DMS114 treated with DMSO at 0.1 percent for 48 hours (cell line): ENCODE measurements around the gene ASS1.
"Not testable (repeated sequence)": the region's sequence is repeated elsewhere in the genome, so short reads cannot be mapped to it uniquely, and the experiment has no call there.

Experiments used
- DNase-seq: peaks from one replicate; lab custom pipeline; 2025; ENCODE audit not compliant: unreplicated experiment; lab: John Stamatoyannopoulos, UW

ASS1 gene

GRCh38 chr9:130444565-130445221 is at the start of gene ASS1:
ASS1 (plus strand) TSS chr9:130444961; CDS start chr9:130452229, 7,268 bp downstream.
- DNase-seq = no peak

GRCh38 chr9:130395810-130396435 is 48.8 kb upstream of the ASS1 start:
- DNase-seq = no peak

DNA sequence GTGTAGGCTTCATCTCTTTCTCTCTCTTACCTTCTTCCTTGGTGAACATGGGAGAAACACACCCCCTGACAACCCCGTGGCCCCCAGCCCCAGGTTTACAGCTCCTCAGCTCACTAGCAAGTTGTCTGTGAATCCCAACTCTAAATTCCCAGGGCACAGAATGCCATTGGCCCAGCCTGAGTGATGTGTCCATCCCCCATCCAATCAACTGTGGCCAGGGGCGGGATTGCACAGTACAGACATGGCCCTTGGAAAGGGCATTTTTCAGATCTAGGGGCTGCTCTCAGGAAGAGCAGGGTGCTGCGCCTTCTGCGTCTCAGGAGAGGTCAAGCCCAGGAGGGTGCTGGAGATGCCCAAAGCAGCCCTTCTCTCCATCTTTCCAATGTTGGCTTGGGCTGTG is 48.2 kb upstream of the ASS1 start:
- DNase-seq = no peak

DNA sequence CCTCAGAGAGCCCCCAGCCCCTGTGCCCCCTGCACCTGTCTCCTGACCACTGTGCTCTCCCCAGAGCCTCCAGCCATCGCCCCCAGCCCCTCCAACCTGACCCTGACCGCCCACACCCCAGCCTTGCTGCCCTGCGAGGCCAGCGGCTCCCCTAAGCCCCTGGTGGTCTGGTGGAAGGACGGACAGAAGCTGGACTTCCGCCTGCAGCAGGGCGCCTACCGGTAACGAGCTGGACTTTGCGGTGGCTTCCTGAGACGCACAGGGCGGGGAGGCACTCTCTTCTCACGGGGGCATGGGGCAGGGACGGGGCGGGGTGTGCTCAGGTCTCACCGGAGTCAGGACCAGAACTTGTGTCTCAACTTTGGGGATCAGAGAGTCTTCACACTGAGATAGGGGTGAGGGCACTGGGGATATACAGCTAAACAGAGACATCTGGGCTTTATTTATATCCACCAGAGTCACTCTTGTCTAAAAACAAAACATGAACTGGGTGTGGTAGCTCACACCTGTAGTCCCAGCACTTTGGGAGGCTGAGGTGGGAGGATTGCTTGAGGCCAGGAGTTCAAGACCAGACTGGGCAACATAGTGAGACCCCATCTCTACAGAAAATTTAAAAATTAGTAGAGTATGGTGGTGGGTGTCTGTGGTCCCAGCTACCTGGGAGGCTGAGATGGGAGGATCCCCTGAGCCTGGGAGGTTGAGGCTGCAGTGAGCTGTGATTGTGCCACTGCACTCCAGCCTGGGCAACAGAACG is 46.1 kb upstream of the ASS1 start:
- DNase-seq = no peak

DNA sequence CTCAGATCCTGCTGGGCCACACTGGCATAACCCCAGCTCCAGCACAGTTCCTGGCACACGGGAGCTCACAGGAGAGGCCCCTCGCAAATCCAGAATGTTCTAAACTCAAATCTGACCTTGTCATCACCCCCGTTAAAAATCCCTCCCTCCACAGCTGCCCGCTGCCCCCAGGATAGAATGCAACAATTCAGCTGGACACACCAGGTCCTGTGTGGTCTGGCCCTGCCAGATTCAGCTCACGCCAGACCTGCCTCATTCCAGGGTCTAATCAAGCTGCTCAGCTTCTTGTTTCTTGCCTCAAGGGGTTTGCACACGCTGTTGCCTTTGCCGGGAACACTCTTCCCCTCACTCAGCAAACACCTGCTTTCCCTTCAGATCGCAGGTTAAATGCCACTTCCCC is 45.0 kb upstream of the ASS1 start:
- DNase-seq = no peak

DNA sequence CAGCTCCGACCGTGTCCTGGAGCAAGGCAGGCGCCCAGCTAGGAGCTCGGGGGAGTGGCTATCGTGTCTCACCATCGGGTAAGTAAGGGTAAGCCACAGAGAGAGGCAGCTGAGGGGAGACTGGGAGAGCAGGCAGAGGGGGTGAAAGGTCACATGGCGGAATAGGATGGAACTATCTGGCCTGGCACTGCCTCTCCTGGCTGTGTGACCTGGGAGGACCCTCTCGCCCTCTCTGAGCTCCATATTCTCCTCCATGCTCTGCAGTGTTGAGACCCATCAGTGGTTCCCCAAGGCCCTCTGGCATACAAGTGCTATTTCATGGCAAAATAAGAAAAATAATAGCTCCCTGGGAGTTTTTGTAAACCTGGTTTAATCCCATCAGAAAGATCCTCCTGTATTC is 43.9 kb upstream of the ASS1 start:
- DNase-seq = no peak

DNA sequence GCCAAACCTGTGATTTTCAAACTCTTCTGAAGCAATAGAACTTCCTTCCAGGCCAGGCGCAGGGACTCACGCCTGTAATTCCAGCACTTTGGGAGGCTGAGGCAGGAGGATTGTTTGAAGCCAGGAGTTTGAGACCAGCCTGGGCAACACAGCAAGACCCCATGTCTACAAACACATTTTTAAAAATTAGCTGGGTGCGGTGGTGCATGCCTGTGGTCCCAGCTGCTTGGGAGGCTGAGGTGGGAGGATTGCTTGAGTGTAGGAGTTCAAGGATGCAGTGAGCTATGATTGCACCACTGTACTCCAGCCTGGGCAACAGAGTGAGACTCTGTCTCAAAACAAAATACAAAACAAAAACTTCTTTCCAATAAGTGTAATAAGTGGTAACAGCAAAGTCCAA is 43.0 kb upstream of the ASS1 start:
- DNase-seq = not testable (repeated sequence)

- DNase-seq = no peak
These were observed 42.5 kb upstream of the ASS1 start for GRCh38 chr9:130402243-130402642.

DNA sequence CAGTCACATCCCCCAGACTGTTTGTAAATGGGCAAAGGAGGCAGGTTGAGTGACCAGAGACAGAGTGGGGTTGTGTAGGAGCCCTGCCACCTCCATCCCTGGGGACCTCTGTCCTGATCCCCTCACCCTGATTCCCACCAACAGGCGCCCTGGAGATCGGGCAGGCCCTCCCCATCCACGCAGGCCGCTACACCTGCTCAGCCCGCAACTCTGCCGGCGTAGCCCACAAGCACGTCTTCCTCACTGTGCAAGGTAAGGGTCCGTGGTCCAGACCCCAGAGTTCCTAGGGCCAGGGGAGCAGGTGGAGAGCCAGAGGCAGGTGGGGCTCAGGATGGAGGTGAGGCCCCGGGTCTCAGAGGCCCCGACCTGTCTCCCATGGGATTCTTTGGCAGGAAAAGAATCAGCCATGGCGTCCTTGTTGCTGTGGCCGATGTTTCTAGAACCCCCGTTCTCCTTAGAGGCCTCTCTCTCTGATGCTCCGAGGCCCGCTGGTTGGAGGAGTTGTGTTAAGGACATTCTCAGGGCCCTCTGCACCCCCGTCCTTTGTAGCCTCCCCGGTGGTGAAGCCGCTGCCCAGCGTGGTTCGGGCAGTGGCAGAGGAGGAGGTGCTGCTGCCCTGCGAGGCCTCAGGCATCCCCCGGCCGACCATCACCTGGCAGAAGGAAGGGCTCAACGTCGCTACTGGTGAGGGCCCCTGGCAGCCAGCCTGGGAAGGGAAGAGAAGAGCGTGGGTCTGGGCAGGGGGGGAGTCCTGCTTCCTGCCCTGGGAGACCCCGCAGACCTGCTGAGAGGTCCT is 41.9 kb upstream of the ASS1 start:
- no peak for DNase-seq

GRCh38 chr9:130405657-130406257 is 39.0 kb upstream of the ASS1 start:
- DNase-seq = no peak

- DNase-seq = no peak
These were observed 38.4 kb upstream of the ASS1 start for GRCh38 chr9:130406278-130406895.

- no peak for DNase-seq
These were observed 36.7 kb upstream of the ASS1 start for GRCh38 chr9:130407916-130408663.

DNA sequence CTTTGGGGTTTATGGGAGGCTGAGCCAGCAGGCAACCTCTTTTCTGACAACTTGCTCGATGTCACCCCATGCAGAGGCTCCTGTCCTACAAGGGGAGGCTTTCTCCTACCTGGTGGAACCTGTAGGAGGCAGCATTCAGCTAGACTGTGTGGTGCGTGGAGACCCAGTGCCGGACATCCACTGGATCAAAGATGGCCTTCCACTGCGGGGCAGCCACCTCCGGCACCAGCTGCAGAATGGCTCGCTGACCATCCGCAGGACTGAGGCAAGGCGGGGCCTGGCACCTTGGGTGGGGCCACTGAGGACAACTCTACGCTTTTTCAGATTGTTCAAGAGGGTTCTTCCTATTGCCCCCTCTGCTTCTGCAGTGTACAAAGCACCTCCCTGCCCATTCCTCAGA is 36.1 kb upstream of the ASS1 start:
- DNase-seq = no peak

DNA sequence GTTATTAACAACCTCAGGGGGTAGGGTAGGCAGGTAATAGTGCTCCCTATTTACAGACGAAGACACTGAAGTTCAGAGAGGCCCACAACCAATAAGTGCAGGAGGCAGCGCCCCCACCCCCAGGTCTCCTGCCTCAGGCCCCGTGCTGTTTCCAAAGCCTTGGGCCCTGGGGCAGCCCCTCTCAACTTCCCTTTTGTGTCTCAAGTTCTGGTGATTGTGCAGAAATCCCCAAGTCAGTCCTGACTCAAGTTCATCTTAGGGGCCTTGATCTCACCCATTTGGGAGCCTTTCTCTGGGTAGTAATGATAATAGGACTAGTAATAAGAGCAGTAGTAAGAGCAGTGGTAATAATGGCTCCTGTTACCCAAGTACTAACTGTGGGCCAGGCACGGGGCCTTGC is 35.5 kb upstream of the ASS1 start:
- DNase-seq = no peak

GRCh38 chr9:130410443-130410842 is 34.3 kb upstream of the ASS1 start:
- no peak for DNase-seq

GRCh38 chr9:130411566-130411915 is 33.2 kb upstream of the ASS1 start:
- no peak for DNase-seq

DNA sequence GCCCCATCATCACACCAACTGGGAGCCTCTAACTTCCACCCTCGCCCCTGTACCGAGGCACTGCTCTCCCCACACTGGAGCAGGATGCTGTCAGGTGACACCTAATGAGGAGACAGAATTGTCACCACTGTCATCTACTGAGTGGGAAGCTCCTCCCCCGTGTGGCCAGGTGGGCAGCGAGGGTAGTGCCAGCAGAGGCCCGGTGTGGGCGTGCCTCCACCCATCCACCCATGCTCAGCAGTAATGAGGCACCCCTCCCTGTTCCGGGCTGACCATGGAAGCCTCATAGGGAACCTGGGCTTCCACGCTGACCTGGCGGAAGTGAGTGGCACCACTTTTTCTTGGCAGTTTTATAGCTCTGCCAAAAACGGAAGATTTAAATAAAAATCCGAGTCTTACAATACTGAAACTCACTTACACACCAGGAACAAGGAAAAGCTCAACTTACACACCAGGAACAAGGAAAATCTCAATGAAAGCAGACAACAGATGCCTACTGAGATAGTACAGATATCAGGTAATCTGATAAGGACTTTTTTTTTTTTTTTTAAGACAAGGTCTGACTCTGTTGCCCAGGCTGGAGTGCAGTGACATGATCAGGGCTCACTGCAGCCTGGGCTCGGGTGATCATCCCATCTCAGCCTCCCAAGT is 30.6 kb upstream of the ASS1 start:
- no peak for DNase-seq

GRCh38 chr9:130414910-130415746 is 29.6 kb upstream of the ASS1 start:
- no peak for DNase-seq

DNA sequence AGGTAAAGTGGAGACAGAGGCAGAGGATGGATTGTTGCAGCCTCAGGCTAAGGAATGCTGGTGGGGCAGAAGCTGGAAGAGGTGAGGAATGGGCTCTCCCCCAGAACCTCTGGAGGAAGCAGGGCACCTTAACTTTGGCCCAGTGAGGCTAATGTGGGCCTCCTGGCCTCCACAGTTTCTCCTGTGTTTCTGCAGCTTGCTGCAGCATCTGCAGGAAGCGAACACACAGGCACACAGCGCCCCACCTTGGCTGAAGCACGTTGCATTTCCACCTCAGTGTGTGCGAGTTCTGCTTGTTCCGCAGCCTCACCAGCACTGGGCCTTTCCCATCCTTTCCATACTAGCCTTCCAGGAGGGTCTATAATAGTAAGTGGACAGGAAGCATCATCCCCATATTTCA is 27.2 kb upstream of the ASS1 start:
- DNase-seq = no peak
